Fibroblast of villous mesenchyme (primary cell): Measurements from ENCODE around the gene HIVEP3. TPM values are rescaled to one million over a fixed set of nuclear protein-coding genes. Genes with fewer than 3 reads are reported as not detected.

Experiments
- DNase-seq: peaks from one replicate; pipeline ENCODE4 v3.0.0-alpha.2; 2010; ENCODE audit warnings: low read depth
- H3K4me3 ChIP-seq: 2 replicates; pipeline ENCODE4 v1.5.1; 2011; ENCODE audit warnings: low read depth, mild to moderate bottlenecking, low read length
- CTCF ChIP-seq: IDR thresholded peaks from 2 replicates; pipeline ENCODE4 v1.5.1; 2012; ENCODE audit warnings: low read depth, mild to moderate bottlenecking, low read length; ENCODE audit not compliant: insufficient read depth
- total RNA-seq: library from RNA; depleted of rRNA; stranded (reverse); fragments of >200 nt; gene quantifications from 2 replicates; pipeline ENCODE4 v1.2.3, GENCODE V29; 2012

Gene HIVEP3
- total RNA-seq, 1 donor, result 0.86 TPM

GRCh38 chr1:41592451-41593125 is 326.1 kb downstream of the HIVEP3 start:
- no peak for DNase-seq
- H3K4me3 ChIP-seq, result no peak overlapping the region
- TF ChIP-seq CTCF, result no peak

GRCh38 chr1:41591891-41592290 is 326.8 kb downstream of the HIVEP3 start:
- DNase-seq, result no peak
- no peak for TF ChIP-seq CTCF
- H3K4me3 ChIP-seq, result no peak overlapping the region

- H3K4me3 ChIP-seq, result no peak overlapping the region
- DNase-seq, result no peak
- TF ChIP-seq CTCF, result no peak
These were observed 328.4 kb downstream of the HIVEP3 start for GRCh38 chr1:41590331-41590730.

- no peak for TF ChIP-seq CTCF
- H3K4me3 ChIP-seq, result no peak overlapping the region
- DNase-seq, result no peak
These were observed 329.3 kb downstream of the HIVEP3 start for GRCh38 chr1:41589395-41589794.

GRCh38 chr1:41588334-41588875 is 330.3 kb downstream of the HIVEP3 start:
- no peak for TF ChIP-seq CTCF
- H3K4me3 ChIP-seq, result no peak overlapping the region
- no peak for DNase-seq

- no peak for DNase-seq
- H3K4me3 ChIP-seq, result no peak overlapping the region
These were observed 330.9 kb downstream of the HIVEP3 start for GRCh38 chr1:41587791-41588190.

More at GRCh38 chr1:41587791-41588190, 330.9 kb downstream of the HIVEP3 start:
- no peak for TF ChIP-seq CTCF
